GM12892 (cell line): ENCODE data around the gene CLEC3A.

Experiments
- POLR2A ChIP-seq: IDR thresholded peaks from 2 replicates; pipeline ENCODE4 v1.6.1; 2011; ENCODE audit warnings: low read depth, low read length, control low read depth
- TAF1 ChIP-seq: IDR thresholded peaks from 2 replicates; pipeline ENCODE4 v1.6.1; 2011; ENCODE audit warnings: low read depth, mild to moderate bottlenecking, control low read depth, low read length, borderline replicate concordance

DNA sequence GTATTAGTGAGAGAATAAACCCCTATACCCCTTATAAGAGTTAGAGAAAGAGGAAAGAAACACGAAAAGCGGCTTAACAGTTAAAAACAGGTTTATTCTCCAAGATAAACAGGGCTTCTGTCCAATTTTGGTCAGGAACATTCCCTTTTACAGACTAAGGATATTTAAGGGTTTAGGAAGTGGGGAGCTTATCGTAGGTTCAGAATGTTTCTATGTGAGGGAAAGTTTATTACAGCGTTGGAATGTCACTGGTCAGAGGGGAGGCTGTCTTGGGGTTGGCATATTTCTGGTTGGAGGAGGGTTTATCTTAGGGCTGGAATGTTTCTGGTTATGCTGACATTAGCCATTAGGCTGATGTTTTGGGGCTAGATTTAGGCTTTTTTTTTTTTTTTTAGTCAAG is 43.0 kb downstream of the CLEC3A start:
- TF ChIP-seq POLR2A (no peak), TAF1 (no peak)
